ENCODE data around the gene PIMREG.

GRCh38 chr17:6496116-6496481 is 51.8 kb downstream of the PIMREG start:
- no peak for TF ChIP-seq EZH2 (IDR thresholded peaks at IDR 0.05; ENCODE audit: low read depth)
- TF ChIP-seq, protein P1, sequence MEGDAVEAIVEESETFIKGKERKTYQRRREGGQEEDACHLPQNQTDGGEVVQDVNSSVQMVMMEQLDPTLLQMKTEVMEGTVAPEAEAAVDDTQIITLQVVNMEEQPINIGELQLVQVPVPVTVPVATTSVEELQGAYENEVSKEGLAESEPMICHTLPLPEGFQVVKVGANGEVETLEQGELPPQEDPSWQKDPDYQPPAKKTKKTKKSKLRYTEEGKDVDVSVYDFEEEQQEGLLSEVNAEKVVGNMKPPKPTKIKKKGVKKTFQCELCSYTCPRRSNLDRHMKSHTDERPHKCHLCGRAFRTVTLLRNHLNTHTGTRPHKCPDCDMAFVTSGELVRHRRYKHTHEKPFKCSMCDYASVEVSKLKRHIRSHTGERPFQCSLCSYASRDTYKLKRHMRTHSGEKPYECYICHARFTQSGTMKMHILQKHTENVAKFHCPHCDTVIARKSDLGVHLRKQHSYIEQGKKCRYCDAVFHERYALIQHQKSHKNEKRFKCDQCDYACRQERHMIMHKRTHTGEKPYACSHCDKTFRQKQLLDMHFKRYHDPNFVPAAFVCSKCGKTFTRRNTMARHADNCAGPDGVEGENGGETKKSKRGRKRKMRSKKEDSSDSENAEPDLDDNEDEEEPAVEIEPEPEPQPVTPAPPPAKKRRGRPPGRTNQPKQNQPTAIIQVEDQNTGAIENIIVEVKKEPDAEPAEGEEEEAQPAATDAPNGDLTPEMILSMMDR (conservative IDR thresholded peaks at IDR 0.05), result no peak
